ENCODE data around the gene PNRC1.

Gene PNRC1

DNA sequence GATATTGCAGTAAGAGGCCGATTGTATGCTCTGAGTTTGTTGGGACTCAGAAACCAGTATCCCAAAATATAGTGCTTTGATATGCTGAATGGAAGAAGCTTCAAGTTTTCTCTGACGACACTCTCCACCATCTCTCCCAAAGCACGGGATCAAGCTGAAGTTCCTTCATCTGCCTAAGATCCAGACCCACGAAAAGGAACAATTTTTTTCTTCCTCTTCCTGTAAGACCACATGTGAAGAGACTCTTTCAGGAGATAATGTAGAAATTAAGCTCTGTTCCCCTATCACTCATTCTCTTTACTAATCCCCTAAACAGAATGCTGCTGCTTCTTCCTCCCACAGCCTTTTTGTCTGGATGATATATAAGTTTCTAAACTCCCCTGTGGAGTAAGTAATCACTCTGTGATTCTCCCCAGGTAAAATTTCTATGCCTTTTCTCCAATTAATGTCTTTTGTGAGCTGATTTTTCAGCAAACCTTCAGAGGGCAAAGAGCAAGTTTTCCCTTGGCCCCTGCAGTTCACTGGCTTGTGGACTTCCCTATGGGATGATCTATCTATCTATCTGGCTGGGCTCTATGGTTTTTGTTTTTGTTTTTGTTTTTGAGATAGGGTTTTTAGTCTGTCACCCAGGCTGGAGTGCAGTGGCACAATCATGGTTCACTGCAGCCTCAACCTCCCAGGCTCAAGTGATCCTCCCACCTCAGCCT is 13.5 kb upstream of the PNRC1 start:
- no peaks in the 10 kb centered on the region for H3K27me3 ChIP-seq (replicated peaks; ENCODE audit: control insufficient read depth, insufficient read depth, low read length)
- no peak for DNase-seq (ENCODE audit: extremely low read depth, insufficient read length)
- H3K36me3 ChIP-seq (ENCODE audit: control insufficient read depth, insufficient read depth, low read length), result no peaks in the 10 kb centered on the region
- H3K4me3 ChIP-seq (replicated peaks; ENCODE audit: low read depth, low read length), result no peak overlapping the region
- TF ChIP-seq, protein P1, sequence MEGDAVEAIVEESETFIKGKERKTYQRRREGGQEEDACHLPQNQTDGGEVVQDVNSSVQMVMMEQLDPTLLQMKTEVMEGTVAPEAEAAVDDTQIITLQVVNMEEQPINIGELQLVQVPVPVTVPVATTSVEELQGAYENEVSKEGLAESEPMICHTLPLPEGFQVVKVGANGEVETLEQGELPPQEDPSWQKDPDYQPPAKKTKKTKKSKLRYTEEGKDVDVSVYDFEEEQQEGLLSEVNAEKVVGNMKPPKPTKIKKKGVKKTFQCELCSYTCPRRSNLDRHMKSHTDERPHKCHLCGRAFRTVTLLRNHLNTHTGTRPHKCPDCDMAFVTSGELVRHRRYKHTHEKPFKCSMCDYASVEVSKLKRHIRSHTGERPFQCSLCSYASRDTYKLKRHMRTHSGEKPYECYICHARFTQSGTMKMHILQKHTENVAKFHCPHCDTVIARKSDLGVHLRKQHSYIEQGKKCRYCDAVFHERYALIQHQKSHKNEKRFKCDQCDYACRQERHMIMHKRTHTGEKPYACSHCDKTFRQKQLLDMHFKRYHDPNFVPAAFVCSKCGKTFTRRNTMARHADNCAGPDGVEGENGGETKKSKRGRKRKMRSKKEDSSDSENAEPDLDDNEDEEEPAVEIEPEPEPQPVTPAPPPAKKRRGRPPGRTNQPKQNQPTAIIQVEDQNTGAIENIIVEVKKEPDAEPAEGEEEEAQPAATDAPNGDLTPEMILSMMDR (IDR thresholded peaks at IDR 0.05; ENCODE audit: insufficient read depth, low read length, poor library complexity, severe bottlenecking), result no peak

DNA sequence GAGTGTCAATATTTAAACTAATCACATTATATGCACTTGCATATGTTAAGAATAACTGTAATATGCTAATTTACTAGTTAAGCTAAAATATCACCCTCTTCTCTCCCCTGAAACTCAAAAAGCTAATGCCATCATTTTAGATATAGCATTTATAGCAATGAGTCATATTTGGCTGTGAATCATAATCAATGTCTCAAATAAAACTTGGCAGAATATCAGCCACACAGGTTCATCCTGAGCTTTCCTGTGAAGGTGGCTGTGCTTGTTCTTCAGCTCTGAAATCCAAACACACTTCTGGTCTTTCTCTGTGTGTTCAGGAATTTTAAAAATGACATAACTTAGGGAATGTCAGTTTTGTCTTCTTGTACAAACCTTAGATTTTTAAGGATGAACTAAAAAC is 12.8 kb upstream of the PNRC1 start:
- no peak for DNase-seq (ENCODE audit: extremely low read depth, insufficient read length)
- H3K36me3 ChIP-seq (ENCODE audit: control insufficient read depth, insufficient read depth, low read length), result no peaks in the 10 kb centered on the region
- TF ChIP-seq, protein P1 (IDR thresholded peaks at IDR 0.05; ENCODE audit: insufficient read depth, low read length, poor library complexity, severe bottlenecking), result no peak
- no peaks in the 10 kb centered on the region for H3K27me3 ChIP-seq (replicated peaks; ENCODE audit: control insufficient read depth, insufficient read depth, low read length)
- H3K4me3 ChIP-seq (replicated peaks; ENCODE audit: low read depth, low read length), result no peak overlapping the region

DNA sequence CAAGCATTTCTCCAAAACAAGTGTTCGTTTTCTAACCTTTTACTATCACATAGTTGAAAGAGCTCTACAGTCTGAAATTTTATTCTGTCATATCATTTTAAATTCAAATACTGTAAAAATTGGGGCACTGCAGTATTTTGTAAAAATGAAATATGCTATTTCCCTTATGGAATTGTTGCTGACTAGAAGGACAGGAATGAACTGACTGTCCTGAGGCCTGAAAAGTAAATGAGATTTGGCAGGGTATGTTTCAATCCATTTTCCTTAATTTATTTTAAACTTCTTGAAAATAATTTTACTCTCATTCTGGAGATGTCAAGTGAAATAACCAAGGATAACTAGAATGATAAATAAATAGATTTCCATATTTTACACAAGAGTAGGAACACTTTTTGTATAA is 11.9 kb upstream of the PNRC1 start:
- no peaks in the 10 kb centered on the region for H3K36me3 ChIP-seq (ENCODE audit: control insufficient read depth, insufficient read depth, low read length)
- TF ChIP-seq, protein P1 (IDR thresholded peaks at IDR 0.05; ENCODE audit: insufficient read depth, low read length, poor library complexity, severe bottlenecking), result no peak
- H3K4me3 ChIP-seq (replicated peaks; ENCODE audit: low read depth, low read length), result no peak overlapping the region
- no peaks in the 10 kb centered on the region for H3K27me3 ChIP-seq (replicated peaks; ENCODE audit: control insufficient read depth, insufficient read depth, low read length)
- no peak for DNase-seq (ENCODE audit: extremely low read depth, insufficient read length)

DNA sequence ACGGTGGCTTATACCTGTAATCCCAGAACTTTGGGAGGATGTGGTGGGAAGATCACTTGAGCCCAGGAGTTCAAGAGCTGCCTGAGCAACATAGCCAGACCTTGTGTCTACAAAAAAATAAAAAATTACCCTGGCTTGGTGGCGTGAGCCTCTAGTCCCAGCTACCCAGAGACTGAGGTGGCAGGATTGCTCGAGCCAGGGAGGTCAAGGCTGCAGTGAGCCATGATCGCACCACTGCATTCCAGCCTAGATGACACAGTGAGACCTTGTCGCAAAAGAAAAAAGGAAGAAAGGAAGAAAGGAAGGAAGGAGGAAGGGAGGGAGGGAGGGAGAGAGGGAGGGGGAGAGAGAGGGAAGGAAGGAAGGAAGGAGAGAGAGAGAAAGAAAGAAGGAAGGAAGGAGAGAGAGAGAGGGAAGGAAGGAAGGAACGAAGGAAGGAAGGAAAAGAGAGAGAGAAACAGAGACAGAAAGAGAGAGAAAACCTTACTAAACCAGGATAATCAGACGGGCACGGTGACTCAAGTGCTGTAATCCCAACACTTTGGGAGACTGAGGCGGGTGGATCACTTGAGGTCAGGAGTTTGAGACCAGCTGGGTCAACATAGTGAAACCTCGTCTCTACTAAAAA is 10.9 kb upstream of the PNRC1 start:
- no peaks in the 10 kb centered on the region for H3K36me3 ChIP-seq (ENCODE audit: control insufficient read depth, insufficient read depth, low read length)
- TF ChIP-seq, protein P1 (IDR thresholded peaks at IDR 0.05; ENCODE audit: insufficient read depth, low read length, poor library complexity, severe bottlenecking), result no peak
- H3K27me3 ChIP-seq (replicated peaks; ENCODE audit: control insufficient read depth, insufficient read depth, low read length), result no peaks in the 10 kb centered on the region
- no peak overlapping the region for H3K4me3 ChIP-seq (replicated peaks; ENCODE audit: low read depth, low read length)
- DNase-seq (ENCODE audit: extremely low read depth, insufficient read length), result no peak

DNA sequence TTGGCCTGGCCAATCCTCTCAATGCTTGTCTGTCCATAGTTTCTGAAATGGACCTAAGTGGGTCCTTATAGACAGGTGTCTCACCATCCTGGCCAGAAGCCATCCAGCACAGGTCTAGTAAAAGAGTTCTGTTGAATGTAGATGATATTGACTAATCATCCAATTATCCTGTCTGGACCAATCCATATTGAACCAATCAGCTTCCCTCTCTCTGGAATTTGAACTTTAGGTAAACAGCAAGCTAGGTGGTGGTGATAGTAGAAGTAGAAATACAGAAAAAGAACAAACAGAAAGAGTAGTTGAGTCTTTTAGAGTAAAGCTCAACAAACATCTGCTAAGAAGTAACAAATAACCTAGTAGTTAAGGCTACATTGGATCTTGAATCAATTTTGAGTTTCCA is 9.5 kb upstream of the PNRC1 start:
- no peak for DNase-seq (ENCODE audit: extremely low read depth, insufficient read length)

More for the DNA sequence above, 9.5 kb upstream of the PNRC1 start:
- H3K27me3 ChIP-seq (replicated peaks; ENCODE audit: control insufficient read depth, insufficient read depth, low read length), result no peaks in the 10 kb centered on the region
- H3K36me3 ChIP-seq (ENCODE audit: control insufficient read depth, insufficient read depth, low read length), result no peaks in the 10 kb centered on the region
- no peak overlapping the region for H3K4me3 ChIP-seq (replicated peaks; ENCODE audit: low read depth, low read length)
- TF ChIP-seq, protein P1 (IDR thresholded peaks at IDR 0.05; ENCODE audit: insufficient read depth, low read length, poor library complexity, severe bottlenecking), result no peak

All from GM06990 (cell line).